NCI-H345 (cell line): Measurements from ENCODE around the gene CCDC85A.

Source experiments
- DNase-seq: peaks from one replicate; lab custom pipeline; 2025; lab: John Stamatoyannopoulos, UW

Gene CCDC85A

DNA sequence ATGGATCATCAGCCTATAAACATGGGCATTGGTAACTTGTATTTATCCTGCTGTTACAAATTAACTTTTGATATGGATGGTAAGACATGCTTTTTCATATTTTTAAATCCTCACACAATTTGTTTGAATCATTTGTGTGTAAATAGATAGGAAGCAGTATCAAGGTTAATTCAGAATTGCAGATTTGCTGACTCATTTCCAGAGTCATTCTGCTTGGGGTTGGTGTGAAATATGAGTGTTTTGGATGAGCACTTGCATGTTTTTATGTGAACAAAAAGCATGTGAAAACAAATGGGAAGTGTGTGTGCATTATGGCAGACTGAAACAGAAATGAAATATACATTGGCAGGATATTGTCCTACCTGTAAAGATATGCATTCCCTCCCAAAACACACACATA is 11.8 kb downstream of the CCDC85A start:
- DNase-seq = no peak

DNA sequence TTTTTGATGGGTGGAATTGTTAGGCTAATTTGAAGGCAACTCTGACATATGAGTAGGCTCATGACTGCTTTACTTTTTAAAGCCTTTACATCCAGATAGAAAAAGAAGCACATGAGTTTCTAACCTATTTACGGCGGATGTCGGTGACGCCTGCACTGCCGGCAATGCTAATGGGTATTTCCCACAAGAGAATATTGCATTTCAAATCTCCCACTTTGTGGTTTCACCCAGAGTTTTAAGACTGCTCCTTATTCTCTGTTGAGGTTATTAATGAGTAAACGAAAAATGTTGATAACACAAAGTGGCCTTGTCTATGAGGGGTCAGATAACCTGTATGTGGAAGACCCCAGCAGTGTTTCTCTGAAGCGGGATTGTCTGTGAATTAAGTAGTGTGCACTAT is 14.0 kb downstream of the CCDC85A start:
- no peak for DNase-seq

DNA sequence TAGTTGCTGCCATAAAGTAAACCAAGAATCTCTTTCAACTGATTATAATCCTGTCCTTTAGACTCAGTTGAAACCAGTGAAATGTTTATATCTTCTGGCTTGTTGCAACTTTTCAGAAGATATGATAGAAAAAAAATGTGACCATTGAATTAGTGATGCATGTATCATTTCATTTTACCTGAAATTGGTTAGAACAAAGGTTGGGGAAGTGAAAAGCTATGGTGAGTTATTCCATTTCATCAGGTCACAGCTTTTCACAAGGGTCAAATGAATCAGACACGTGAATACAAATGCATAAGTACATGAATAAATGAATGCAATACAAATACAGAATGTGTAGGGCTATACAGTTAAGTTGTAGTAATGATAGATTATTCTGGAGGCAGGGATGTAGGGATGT is 15.1 kb downstream of the CCDC85A start:
- DNase-seq = no peak

DNA sequence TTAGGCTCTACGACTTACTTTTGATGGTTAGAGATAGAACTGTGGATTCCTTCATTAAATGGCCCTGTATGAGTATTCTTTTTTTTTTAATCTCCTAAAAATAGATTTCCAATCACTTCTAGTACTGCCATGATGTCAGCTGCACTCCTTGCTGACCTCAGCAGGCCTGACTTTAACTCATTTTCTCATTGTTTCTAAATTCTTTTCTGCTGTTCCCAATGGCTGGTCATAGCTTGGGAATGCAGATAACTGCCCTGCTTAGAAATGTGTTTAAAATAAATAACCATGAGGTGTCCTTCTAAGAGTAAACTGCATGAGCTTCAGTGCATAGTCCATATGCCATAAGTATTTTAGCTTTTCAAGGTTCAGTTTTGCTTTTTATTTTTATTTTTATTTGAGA is 15.7 kb downstream of the CCDC85A start:
- DNase-seq = no peak

DNA sequence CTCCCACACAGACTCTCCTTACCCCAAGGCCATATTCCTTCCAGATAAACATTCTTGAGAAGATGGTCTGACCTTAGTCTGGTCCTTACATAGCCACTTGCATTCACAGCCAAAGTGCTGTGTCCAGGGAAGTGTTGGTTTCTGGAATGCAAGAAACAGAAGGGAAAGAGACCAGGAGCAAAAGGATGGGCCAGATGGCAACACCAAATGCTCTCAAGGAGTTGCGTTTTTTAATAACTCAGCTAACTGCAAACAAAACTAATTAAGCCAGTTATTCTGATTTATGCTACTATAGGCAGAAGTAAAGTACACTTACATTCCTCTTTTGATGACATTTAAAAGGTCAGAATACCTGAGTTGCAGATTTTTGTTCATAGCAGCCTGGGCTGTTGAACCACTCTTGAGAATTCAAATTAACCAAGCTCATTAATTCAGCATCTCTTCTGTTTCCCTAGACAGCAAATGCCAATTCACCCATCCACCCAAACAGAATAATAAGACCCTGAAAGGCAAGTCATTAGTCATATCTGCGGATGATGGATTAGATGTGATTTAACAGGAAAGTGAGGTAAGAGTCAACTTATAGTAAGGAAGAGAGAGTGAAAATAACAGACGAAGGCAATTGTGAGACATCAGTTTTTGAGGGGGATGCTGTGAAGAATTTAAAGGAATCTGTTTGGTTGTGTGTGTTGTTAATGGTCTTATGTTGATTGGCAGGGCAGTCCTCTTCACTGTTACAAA is 18.8 kb downstream of the CCDC85A start:
- no peak for DNase-seq

DNA sequence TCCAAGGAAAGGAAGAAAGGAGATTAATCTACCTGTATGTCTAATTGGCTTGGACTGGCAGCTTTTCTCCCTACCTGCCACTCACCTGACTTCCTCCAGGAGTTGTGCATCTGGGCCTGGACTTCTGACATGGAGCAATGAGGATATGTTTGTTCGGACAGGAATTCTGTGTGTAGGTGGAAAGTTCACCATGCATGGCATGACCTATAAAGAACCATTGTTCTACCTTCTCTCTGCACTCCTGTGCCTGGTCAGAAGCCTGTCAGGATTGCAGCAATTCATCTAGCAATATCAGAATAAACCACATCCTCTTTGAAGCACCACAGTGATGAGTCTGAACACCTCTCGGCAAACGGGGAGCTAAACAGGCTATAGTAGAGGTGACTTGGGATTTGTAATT is 20.8 kb downstream of the CCDC85A start:
- DNase-seq = no peak

DNA sequence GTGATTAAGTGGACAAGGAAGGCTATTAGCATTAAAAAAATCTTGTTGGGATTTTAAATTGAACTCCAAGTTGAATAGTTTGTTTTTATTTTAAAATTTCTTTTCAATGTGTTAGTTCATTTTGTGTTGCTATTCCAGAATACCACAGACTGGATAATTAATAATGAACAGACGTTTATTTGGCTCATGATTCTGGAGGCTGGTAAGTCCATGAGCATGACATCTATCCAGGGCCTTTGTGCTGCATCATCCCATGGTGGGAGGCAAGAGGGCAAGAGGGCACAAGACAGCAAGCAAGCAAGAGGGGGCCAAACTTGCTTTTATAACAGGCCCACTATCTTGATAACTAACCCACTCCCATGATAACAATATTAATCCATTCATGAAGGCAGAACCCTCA is 22.5 kb downstream of the CCDC85A start:
- DNase-seq = no peak

DNA sequence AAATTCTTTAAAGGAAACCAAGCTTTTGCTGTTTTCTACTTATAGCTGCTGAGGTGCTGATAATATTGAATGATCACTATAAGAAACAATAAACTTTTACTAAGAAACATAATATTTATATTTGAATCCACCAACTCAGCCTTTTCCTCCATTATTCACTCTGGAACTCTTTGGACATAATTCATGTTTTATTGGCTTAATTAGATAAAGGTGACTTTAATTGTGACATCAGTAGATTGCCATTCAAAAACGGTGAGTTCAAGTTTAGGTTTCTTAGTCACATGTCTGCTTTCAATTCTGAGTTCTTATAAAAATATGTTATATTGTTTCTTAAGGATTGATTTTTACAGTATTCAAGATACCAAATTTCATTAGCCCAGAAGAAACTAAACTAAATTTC is 24.0 kb downstream of the CCDC85A start:
- no peak for DNase-seq

DNA sequence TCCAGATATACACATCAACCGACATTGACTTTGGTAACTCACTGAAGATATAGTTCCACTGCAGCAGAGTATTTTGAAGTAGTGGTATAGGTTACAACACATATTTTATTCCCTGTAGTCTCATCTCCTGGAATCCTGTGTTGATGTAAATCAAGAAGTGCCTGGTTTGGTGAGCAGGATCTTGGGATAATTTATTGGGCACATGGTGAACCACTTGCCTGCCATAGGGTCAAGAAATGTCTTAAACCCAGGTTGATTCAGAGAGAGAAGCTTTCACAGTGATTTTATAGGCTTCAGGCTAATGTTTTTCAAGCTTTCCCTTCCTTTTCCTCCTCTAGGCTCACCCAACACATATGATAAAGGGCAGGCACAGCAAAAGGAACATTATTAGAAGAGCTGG is 24.6 kb downstream of the CCDC85A start:
- DNase-seq = no peak

DNA sequence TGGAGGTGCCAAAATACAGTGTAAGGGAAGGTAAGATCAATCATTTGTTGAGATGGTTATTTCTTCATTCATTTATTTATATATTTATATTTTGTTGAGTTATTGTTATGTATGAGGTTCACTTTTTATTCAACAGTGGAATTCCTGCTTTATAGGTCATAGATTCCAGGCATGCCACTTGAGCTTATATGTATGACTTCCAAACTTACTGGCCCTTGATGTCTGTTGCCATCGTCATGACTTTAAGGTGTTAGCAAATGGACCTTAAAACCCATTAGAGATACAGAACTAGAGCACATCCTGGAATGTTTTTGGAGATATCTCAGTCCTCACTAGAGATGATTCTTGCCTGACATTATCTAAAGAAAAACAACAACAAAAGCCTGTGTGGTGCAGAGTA is 25.9 kb downstream of the CCDC85A start:
- DNase-seq = no peak

DNA sequence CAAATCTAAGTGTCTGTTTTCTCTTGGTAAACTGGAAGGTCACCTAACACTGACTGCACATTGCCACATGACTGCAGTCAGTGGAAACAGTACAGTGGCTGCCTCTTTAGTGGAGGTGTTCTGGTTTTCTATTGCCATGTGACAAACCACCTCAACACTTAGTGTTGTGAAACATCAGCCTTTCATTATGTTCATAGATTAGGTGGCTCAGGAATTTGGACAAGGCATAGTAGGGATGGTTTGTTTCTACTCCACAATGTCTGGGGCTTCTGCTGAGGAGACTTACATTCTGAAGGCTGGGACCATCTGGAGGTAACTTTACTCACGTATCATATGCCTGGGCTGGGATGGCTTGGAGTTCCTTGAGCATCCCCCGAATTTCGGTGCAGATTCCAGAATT is 26.5 kb downstream of the CCDC85A start:
- DNase-seq = no peak

DNA sequence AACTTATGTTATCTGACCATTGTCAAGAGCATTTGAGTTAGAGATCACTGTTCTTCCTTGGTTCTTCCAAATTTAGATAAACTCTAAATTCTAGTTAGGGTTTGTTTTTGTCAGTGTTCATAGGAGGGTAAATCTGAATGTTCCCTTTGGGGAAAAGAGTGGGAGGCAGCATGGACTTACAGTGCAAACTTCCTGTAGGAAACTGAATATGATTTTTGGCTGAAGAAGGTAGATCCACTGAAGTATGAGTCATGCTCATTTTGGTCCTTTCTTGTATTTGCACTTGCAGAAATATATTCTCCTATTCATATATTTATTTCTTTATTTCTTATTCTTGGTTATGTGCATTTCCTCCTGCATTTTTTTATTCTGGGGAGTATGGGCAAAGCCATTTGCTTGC is 27.3 kb downstream of the CCDC85A start:
- DNase-seq = no peak

DNA sequence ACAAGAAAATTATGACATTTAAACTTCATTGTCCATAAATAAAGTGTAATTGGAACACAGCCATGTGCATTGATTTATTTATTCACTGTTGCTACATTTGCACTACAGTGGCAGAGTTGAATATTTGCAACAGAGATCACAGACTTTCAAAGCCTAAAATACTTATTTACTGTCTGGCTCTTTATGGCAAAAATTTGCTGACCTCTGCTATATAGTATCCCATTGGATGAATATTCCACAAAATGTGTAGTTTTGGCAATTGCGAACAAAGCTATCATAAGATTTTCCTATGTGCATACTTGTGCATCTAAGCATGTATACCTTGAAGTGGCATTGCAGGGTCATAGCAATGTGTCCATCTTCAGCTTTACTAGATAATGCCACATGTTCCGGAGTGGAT is 32.1 kb downstream of the CCDC85A start:
- DNase-seq = no peak

DNA sequence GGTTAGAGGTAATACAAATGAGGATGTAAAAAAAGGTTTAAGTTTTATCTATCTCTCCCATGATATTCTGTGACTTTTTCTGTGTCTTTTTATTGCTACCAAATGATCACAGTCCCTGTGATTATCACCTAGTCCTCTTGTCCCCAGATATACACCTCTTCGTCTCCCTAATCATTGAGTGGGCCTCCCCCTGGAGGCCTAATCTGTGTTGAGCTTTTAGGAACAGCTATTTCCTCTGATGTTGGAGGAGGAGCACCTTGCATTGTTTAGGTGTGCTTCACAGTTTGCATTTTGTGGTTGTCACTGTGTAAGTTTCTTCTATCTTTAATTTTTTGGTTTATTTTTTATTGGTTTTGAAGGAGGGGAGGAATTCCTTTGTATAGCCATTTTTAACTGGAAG is 33.3 kb downstream of the CCDC85A start:
- DNase-seq = no peak

DNA sequence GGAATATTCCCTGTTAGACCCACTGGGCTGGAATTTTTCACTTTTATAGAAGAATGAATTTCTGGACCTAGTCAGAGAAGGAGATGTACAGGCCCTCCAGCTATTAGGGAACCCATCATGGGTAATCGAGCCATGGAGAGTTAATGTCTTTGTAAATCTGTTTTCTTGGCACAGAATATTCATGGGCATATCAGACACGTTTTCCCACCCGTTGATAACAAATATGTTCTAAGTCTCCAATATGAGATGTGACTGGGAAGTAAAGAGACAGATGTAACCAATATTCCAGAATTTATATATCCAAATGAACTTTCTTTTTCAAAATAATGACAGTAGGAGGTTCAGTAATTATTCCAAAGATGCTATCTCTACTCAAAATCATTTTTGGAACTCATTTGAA is 38.7 kb downstream of the CCDC85A start:
- DNase-seq = no peak

DNA sequence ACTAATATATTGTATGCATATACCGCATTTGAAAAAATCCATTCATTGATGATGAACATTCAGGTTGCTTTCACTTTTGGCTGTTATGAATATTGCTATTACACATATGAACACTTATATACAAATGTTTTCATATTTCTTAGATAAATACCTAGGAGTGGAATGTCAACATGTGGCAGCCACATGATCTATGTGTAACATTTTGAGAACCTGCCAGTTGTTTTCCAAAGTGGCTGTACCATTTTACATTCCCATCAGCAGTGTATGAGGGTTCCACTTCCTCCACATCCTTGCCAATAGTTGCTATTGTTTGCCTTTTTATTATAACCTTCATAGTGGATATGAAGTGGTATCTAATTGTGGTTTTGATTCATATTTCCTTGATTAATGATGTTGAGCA is 40.5 kb downstream of the CCDC85A start:
- DNase-seq = no peak

DNA sequence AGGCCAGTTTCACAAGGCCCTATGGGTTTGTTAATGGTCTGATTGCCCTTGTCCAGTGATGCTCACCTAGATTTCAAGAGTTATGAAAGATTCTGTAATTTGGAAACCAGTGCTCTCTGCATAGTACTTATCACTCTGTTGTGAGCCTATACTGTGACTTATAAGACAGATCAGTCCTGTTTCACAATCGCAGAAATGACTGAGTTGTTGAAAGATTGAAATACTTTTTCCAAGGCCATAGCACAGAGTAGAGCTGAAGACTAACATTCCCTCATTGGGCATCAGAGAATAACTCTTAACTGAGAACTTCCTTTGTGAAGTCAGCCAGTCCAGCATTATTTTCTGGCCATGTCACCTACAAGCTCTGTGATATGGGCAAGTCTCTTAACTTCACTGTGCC is 44.0 kb downstream of the CCDC85A start:
- DNase-seq = no peak

DNA sequence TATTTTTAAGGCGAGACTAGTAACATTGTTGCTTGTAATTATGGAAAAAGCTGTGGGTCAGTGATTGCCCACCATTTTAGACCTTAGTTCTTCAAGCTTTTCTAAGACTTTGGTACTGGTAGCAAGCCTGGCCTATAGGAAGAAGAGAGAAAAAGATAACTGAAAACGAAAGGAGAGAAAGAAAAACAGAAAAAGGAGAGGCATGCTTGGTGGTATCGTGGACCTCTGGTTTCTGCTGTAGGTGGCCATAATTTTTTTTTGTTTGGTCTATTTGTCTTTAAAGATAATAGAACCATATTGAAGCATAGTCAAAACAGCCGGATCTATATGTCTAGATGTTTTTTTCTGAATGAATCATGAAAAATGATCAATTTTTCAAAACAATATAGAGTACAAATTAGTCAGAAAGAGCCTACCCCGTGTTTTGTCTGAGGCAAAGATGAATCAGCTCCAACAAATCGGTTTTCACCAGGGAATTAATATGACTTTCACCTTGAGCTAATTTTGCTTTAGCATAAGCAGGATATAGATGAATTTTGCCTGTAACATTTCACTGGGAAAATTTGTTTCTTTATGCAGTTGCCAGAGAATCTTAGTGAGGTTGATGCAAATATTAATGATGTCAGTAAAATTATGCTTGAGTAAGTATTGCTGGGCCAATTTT is 45.7 kb downstream of the CCDC85A start:
- DNase-seq = no peak

DNA sequence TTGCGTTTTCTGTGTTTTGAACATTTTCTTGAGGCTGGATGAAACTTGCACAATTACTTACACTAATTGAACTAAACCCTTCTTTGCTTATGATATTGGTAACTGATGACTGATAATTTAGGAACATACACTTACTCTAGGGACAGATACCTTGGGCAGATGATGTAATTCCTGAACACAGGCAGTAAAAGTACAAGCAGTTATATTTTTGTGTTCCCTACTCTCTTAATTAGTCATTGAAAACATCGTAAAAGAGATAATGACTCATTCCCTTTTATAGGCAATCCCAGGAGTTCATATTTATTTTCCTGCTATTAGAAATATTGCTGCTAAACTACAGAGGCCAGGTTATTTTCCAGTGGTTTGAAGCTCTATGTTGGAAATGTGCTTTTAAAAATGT is 46.4 kb downstream of the CCDC85A start:
- DNase-seq = no peak

DNA sequence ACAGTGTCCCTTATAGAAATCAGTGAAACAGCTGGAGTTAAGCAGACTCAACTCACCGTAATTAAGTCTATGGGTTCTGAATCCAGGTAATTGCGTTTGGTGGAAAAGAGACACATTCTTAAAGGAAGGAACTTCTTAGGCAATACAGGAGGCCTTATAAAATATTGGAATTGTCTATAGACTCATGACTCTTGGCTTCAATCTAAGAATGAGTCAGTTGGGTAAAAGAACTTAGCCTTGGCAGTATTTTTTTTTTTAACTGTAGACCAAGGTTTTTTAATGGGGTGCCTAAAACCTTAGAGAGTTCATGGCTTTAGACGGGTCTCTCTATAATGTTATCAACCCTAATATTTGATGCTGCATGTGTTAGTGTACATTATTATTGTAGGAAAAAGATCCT is 47.6 kb downstream of the CCDC85A start:
- DNase-seq = no peak

DNA sequence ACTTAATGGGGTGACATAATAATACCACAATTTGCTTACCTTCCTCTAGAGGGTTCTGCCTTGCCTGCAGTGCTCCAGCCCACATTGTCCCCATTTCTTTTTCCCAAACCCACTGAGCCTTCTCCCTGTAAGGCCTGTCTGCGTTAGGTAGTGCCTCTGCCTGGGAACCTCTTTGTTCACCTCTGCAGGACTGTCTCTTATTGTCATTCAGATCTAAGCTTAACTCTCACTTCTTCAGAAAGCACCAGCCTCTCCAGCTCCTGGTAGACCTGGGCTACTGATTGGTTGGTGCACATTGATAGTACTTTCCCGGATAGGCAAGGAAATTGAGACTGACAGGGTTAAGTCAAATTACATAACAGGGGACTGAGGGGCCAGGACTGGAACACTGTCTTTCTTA is 49.1 kb downstream of the CCDC85A start:
- DNase-seq = no peak

DNA sequence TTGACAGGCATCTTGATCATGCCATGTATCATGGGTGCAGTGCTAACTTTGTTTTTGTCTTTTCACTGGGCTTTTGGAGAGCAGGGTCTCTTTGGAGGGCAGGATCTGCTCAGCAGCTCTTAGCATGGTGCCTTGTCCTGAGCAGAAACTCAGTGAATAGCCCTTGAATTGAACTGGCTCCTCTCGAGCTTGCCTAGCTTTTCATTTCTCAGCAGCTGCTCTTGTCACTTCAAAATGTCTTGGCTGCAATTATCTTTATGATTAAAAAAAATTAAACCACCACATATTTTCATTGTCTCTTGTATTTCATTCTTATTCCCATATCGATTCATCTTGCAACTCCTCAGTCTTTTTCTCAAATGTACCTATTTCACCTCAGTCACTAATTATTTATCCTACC is 50.5 kb downstream of the CCDC85A start:
- no peak for DNase-seq

DNA sequence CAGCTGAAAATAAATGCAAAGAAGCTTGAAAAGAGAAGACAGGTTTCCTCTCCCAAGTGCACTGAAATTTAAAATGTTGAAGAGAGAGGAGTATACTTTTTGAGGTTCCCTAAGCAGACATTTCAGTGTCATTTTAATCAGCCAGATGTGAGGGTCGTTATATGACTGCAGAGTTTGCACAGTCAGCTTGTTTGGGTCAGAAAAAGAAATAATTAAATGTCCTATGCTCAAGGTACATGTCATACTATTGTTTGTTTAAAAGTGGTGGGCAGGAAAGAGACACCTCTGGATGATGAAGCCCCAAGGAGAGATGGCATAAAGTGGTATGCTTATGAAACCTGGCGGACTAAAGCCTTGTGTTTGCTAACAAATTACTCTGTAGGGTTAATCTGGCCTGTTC is 55.2 kb downstream of the CCDC85A start:
- DNase-seq = peak; percentile 23

DNA sequence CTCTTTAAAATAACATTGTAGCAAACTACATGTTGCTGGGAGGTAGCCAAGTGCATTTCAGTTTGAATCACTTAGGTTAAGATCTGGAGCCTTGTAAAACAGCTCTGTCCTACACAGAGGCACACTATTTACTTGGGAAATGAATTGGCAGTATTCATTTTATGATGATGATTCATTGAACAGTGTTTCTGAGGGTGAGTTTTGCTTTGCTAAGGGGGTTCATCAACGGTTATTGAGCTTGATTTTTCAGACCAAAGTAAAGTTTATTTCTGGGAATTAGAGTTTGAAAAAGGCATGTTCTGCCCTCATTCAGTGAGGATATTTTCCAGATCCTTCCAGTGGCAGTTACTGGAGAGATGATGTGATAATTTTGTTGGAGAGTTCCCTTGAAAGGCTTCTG is 55.6 kb downstream of the CCDC85A start:
- no peak for DNase-seq
